ENCODE measurements around the gene ARF6.

Gene ARF6

DNA sequence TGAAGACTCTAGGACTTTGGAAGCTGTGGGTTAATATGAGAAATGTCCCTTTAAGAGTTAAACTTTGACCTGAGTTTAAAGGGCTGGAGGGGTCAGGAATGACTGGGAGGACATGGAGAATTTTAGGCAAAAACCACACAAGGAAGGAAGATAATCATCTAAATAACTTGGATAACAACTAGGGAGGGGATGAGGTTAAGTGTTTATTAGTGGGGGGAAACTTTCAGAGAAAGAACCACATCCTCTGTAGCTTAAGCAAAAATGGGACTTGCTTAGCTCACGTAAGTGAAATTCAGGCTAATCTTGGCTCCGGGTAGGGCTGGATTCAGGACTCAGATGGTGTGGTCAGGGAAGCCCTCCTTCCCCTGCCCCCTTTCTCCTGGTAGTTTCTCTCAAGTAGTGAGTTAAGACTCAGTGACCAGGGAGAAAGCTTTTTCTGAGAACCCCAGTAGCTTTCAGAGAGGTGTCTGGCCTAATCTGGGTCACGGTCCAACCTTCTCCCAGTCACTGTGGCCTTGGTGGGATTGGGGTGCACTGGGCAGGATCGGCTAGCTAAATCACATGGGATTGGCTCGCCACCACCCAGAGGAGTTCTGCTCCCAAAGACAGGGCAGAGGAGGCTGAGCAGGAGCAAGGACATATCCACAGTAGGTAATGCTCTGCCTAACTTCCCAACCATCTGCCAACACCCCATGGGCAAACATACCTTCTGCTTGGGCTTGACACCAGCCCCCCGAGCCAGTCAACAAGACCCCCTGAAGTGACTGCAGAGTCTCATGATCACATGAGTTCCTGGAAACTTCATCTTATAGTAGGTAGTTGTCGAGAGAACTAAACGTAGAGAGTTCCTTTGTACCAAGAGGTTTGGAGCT is 52.8 kb downstream of the ARF6 start:
- DNase-seq, result no peak
